ENCODE measurements around the gene IRF2.
A peak's percentile ranks its signal among the peaks of the same experiment; 100 is the strongest.

Gene IRF2

DNA sequence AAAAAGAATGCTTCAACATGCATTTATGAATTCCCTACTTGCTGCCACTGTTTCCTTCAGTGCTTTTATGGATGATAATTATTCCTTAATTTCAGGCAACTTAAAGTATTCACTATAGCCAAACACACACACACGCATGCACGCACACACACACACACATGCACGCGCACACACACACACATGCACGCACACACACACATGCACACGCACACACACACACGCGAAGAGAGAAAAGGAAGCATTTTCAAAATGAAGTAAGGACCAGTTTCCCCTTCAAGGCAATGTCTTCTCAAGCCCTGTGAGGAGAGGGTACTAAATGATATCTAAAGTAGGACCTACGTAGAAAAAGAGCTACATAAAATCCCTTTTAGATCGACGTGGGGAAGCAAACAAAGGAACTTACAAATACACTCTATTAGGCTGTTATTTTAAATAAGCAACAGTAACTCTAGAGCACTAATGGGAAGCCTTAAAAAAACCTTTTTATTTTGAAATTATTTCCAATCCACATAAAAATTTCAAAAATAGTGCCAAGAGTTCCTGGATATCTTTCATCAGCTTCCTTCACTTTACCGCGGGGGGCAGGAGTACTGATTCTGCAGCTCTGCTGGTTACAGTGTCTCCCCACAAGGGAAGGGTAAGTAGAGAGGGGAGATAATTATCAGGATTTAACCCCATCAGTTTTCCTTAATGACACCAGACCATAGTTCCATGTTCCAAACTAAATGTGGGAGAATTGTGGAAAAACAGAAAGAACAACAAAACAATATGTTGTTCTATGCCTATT is 13.7 kb downstream of the IRF2 start:
- no peaks in the 10 kb centered on the region for H4K20me1 ChIP-seq (ENCODE audit: insufficient read depth, low read length)
- no peaks in the 10 kb centered on the region for H3K9me3 ChIP-seq (replicated peaks; ENCODE audit: insufficient read depth, low read length)
- H3K9ac ChIP-seq (ENCODE audit: low read length) = no peak overlapping the region
- H3K36me3 ChIP-seq (replicated peaks; ENCODE audit: insufficient read depth, low read length) = no peaks in the 10 kb centered on the region; the same call in 1 of the 2 replicates
- H3K4me2 ChIP-seq (ENCODE audit: low read depth, low read length) = peak overlapping the region; percentile 80; the same call in 1 of the 2 replicates
- H3F3A ChIP-seq (ENCODE audit: insufficient read depth, low read length) = peaks cover 38% of the 10 kb centered on the region
- H3K27me3 ChIP-seq (replicated peaks; ENCODE audit: insufficient read depth, low read length) = no peaks in the 10 kb centered on the region
- no peak overlapping the region for H2AFZ ChIP-seq (ENCODE audit: low read length)
- peaks cover 91% of the 10 kb centered on the region for H3K79me2 ChIP-seq (ENCODE audit: low read length)
- H3K4me3 ChIP-seq (ENCODE audit: low read length) = no peak overlapping the region
- no peaks in the 10 kb centered on the region for H3K9me2 ChIP-seq (replicated peaks; ENCODE audit: insufficient read depth, low read length)
- peaks cover 36% of the 10 kb centered on the region for H3K4me1 ChIP-seq (ENCODE audit: low read length)
- H3K27ac ChIP-seq (ENCODE audit: low read length) = no peak overlapping the region
- TF ChIP-seq EZH2phosphoT487 (IDR thresholded peaks at IDR 0.05; ENCODE audit: low read length) = no peak
- no peak for TF ChIP-seq CTCF (IDR thresholded peaks at IDR 0.05; ENCODE audit: low read length)
- no peak for TF ChIP-seq EZH2 (optimal IDR thresholded peaks at IDR 0.05; ENCODE audit: low read depth, low read length)
- no peak for DNase-seq

DNA sequence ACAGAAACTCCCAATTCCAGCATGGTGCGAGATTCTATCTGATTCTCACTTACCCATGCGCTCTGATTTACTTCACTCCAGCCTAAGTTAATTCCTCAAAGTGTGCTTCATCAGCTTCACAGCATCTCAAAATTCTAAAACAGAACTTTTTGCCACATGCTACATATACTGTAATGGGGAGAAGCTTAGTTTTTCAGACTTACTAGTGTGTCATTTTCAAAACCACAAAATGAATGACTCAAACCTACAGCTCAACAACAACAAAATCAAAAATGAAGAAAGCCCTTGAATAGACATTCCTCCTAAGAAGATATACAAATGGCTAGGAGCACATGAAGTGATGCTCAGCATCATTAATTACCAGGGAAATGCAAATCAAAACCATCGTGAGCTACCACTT is 14.9 kb downstream of the IRF2 start:
- Histone ChIP-seq H3K4me1 (ENCODE audit: low read length) (peaks cover 46% of the 10 kb centered on the region), H3K9me3 (replicated peaks; ENCODE audit: insufficient read depth, low read length) (no peaks in the 10 kb centered on the region), H3K79me2 (ENCODE audit: low read length) (peaks cover 91% of the 10 kb centered on the region), H3K9ac (ENCODE audit: low read length) (peak overlapping the region; percentile 64; the same call in 1 of the 2 replicates), H4K20me1 (ENCODE audit: insufficient read depth, low read length) (no peaks in the 10 kb centered on the region), H3K27ac (ENCODE audit: low read length) (peak overlapping the region; percentile 93), H3F3A (ENCODE audit: insufficient read depth, low read length) (peaks cover 41% of the 10 kb centered on the region), H3K27me3 (replicated peaks; ENCODE audit: insufficient read depth, low read length) (no peaks in the 10 kb centered on the region), H3K36me3 (replicated peaks; ENCODE audit: insufficient read depth, low read length) (no peaks in the 10 kb centered on the region; the same call in 1 of the 2 replicates), H3K4me3 (ENCODE audit: low read length) (peak overlapping the region; percentile 34; the same call in 1 of the 2 replicates), H3K4me2 (ENCODE audit: low read depth, low read length) (peak overlapping the region; percentile 80), H3K9me2 (replicated peaks; ENCODE audit: insufficient read depth, low read length) (no peaks in the 10 kb centered on the region), H2AFZ (ENCODE audit: low read length) (no peak overlapping the region)
- DNase-seq = no peak
- no peak for TF ChIP-seq CTCF (IDR thresholded peaks at IDR 0.05; ENCODE audit: low read length)

GRCh38 chr4:184457535-184458249 is 16.7 kb downstream of the IRF2 start:
- H3K4me3 ChIP-seq (ENCODE audit: low read length) = peak overlapping the region; percentile 34
- DNase-seq = peak; percentile 90
- H3K9me2 ChIP-seq (replicated peaks; ENCODE audit: insufficient read depth, low read length) = no peaks in the 10 kb centered on the region
- H3K9me3 ChIP-seq (replicated peaks; ENCODE audit: insufficient read depth, low read length) = no peaks in the 10 kb centered on the region
- H3K4me2 ChIP-seq (ENCODE audit: low read depth, low read length) = peak overlapping the region; percentile 80
- no peaks in the 10 kb centered on the region; the same call in 1 of the 2 replicates for H3K36me3 ChIP-seq (replicated peaks; ENCODE audit: insufficient read depth, low read length)
- peaks cover 57% of the 10 kb centered on the region for H3F3A ChIP-seq (ENCODE audit: insufficient read depth, low read length)
- H2AFZ ChIP-seq (ENCODE audit: low read length) = no peak overlapping the region
- no peaks in the 10 kb centered on the region for H4K20me1 ChIP-seq (ENCODE audit: insufficient read depth, low read length)
- no peaks in the 10 kb centered on the region for H3K27me3 ChIP-seq (replicated peaks; ENCODE audit: insufficient read depth, low read length)
- H3K4me1 ChIP-seq (ENCODE audit: low read length) = peaks cover 63% of the 10 kb centered on the region
- H3K27ac ChIP-seq (ENCODE audit: low read length) = peak overlapping the region; percentile 93
- H3K9ac ChIP-seq (ENCODE audit: low read length) = peak overlapping the region; percentile 64
- peak; percentile 27 for TF ChIP-seq CTCF (IDR thresholded peaks at IDR 0.05; ENCODE audit: low read length)
- no peak for TF ChIP-seq EZH2 (optimal IDR thresholded peaks at IDR 0.05; ENCODE audit: low read depth, low read length)
- no peak for TF ChIP-seq EZH2phosphoT487 (IDR thresholded peaks at IDR 0.05; ENCODE audit: low read length)
- H3K79me2 ChIP-seq (ENCODE audit: low read length) = peaks cover 92% of the 10 kb centered on the region
